IPS-NIHi7 (cell line): ENCODE results near the gene CDHR4.
A peak's percentile ranks its signal among the peaks of the same experiment; 100 is the strongest.
"Not testable (repeated sequence)": the region's sequence is repeated elsewhere in the genome, so short reads cannot be mapped to it uniquely, and the experiment has no call there.

ENCODE experiments used
- DNase-seq: peaks from one replicate; pipeline ENCODE4 v3.0.0; 2012; ENCODE audit warnings: mixed read lengths; ENCODE audit errors: extremely low spot score

CDHR4 gene, protein sequence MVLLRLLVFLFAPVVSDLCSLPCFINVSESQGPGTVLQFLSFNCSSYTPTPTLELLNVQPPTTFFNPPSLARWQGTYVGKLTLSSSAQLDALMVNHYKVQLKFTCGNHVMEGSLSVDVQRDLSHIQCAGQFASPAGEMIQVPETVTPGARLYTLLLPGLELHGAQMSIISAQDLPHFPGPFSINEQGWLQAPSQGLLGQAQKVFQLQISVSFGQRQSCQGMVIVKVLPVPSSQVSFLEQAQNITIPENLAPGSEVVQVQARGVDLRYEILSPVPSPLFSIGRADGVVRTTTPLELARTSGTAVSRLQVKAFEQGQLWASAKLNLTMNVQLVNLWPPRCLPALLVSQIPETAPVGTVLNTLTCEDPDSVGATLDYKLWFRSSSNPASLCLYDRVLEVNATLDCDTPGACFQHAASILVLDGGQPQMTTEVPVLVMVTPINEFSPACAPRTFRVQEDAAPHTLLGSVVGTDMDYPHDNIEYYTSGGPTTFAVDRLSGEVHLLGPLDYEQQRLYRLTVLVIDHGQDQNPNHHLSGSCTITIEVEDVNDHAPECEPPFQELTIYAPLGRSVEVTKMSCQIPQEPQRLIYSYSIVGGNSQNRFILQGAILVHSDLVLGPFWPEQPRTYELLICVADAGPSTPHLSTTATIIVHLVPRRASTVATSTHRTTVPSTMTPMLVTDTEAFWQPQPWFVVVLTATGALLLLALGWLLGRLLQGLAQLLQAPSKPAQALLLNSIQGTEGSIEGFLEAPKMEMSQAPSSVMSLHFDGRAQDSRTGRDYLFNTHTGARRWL

GRCh38 chr3:49799761-49800160 is at the start of gene CDHR4:
TSS of gene CDHR4 (minus strand) at chr3:49799873. CDS start at chr3:49799812, 61 bp downstream.
- no peak for DNase-seq

DNA sequence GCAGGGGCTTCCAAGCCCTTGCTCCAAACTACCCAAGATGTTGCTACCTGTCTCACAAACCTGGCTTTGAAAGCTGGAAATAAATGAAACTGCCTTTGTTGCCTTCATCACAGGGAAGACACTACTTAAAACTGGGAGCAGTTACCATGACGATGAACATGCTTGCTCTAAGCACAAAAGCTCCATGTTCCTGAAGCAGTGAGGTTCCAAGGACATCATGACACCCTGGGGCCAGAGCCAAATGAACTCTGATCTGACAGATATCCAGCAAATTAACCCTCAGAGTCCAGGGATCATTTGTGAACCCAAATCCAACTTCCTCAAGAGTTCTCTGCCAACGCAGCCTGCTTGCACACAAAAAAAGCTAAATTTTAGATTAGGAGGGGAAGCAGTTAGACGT is 46.0 kb upstream of the CDHR4 start:
- DNase-seq = no peak

- no peak for DNase-seq
Observed at GRCh38 chr3:49844464-49845183, 45.0 kb upstream of the CDHR4 start.

- no peak for DNase-seq
Observed at GRCh38 chr3:49842843-49843517, 43.3 kb upstream of the CDHR4 start.

- DNase-seq = no peak
Observed at GRCh38 chr3:49841806-49842205, 42.1 kb upstream of the CDHR4 start.

DNA sequence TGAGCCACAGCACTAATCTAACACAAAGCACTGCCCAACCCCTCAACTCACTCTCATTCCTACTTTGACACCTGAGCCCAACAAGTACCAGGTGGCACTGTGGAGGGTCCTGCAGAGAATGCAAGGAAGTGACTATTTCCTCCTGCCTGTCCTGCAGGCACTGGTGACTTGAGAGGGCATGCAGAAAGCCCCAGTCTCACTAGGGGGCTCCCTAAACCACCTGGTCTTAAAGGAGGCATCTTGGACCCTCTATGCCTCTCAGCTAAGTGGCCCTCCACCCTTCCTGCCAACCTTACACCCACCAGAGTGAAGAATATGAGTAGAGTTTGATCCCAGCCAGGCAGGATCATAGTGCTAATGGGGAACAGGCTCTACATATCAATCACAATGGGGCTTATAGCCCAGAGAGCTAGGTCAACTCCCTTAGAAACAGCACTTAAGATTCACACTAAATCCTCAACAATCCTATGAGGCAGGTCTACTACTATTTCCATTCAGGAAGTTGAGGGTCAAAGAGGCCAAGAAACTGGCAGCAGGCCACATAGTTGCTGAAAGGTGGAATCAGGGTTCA is 41.5 kb upstream of the CDHR4 start:
- peak; percentile 75 for DNase-seq

- DNase-seq = no peak
Observed at GRCh38 chr3:49840388-49840787, 40.7 kb upstream of the CDHR4 start.

DNA sequence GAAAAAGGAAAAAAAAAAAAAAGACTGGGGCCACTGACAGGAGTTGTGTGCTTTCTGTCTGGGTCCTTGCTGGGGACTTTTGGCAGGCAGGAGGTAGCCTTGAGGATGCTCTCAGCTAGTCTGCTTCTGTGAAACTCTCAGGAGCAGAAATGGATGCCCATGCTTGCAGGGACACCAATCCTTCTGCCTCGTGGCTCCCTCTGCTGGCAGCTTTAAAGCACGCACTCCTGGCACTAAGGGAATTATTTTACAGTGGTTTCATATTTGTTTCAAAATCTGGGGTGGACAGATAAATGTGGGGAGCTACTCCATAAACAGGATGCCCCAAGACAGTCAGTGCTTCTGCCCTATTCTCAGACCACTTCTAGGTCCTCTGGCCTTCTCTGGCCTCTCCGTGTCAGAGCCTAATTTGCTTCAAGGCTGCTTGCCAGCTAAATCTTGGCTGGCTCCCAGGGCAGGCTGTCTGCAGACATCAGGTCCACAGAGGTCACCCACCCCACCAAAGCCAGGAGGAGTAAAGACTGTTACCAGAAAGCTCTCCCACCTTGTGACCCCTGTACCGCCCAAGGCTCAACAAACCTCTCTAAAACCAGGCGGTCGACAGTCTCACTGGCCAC is 39.6 kb upstream of the CDHR4 start:
- DNase-seq = peak; percentile 82

- no peak for DNase-seq
Observed at GRCh38 chr3:49831341-49831740, 31.7 kb upstream of the CDHR4 start.

GRCh38 chr3:49826016-49826415 is 26.3 kb upstream of the CDHR4 start:
- DNase-seq = no peak

DNA sequence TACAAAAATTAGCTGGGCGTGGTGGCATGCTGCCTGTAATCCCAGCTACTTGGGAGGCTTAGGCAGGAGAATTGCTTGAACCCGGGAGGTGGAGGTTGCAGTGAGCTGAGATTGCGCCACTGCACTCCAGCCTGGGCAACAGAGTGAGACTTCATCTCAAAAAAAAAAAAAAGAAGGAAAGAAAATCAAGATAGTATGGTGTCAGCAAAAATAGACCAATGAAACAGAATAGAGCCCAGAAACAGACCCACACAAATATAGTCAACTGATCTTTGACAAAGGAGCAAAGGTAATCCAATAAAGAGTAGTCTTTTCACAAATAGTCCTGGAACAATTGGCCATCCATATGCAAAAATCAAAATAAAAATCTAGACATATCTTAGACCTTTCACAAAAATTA is 23.5 kb upstream of the CDHR4 start:
- not testable (repeated sequence) for DNase-seq

GRCh38 chr3:49813497-49814174 is 14.0 kb upstream of the CDHR4 start, which contains the start of gene UBA7:
TSS of gene UBA7 (minus strand) at chr3:49813953. CDS start at chr3:49813787, 166 bp downstream.
- no peak for DNase-seq

DNA sequence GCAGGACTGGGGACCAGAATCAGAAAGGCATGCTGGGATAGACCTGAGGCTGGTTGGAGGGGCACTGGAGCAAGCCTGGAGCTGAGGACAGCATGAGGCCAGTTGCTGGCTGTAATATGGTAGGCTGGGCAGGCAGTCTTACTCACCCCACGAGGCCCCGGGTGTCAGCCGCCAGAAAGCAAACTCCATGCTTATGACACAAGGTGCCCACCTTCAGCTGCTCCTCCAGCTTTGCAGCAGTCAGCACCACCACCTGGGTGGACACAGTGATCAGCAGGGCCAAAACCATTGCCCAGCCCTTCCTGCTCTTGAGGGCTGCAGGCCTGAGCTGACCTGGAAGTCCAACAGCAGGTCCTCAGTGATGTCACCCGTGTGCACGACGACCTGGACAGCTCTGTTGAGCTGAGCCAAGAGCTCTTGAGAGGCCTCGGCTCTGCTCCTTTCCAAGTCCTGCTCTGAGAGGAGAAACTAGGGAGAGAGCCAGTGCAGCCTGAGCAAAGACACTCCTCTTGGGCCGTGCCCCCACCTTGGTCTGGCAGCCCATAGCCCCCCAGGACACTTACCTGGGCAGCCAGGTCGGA is 13.3 kb upstream of the CDHR4 start:
- DNase-seq = no peak

DNA sequence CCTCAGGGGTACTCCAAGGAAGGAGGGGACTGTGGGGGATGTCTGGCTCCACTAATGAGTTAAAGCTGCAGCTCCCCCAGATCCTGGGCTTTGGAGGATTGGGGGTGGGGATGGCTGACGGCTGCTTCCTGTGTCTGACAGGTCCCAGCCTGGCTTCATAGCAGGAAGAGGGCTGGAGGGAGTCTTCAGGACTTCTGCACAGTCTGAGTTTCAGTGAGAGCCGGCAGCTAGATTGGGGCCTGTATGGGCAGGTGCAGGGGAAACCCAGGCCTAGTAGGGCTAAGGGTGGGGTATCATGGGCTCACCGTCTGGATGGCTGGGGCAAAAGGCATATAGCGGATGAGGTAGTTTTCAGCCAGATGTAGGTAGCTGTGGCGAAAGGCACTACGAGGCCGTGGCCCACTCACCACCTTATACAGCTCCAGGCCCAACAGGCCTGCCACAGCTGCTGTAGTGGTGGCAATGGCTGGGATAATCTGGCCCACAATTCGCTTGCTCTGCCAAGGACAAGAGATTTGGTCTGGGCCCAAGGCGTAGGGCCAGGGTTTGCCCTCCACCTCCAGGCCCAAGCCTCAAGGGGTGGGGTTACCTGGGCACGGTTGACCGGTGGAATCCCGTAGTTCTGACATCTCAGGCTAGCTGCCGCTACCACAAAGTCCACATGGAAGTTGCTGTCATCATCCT is 7.9 kb upstream of the CDHR4 start:
- DNase-seq = no peak

DNA sequence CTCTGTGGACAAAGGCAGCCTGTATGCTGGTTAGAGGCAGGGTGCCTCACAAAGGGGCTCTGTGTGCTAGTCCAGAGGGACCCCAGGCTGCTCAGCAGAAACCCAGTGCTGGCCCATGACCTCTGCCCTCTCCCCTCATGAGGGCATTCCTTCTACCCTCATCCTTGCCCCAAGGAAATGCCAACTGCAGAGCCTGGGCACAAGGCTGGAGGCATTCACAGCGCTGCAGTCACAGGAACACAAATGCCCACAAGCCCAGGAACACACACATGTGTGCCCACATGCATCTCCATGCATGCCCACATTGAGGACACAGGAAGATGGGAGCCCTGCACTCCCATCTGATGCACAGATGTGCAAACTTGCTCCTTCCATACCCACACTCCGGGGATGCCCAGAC is 7.2 kb upstream of the CDHR4 start:
- no peak for DNase-seq

DNA sequence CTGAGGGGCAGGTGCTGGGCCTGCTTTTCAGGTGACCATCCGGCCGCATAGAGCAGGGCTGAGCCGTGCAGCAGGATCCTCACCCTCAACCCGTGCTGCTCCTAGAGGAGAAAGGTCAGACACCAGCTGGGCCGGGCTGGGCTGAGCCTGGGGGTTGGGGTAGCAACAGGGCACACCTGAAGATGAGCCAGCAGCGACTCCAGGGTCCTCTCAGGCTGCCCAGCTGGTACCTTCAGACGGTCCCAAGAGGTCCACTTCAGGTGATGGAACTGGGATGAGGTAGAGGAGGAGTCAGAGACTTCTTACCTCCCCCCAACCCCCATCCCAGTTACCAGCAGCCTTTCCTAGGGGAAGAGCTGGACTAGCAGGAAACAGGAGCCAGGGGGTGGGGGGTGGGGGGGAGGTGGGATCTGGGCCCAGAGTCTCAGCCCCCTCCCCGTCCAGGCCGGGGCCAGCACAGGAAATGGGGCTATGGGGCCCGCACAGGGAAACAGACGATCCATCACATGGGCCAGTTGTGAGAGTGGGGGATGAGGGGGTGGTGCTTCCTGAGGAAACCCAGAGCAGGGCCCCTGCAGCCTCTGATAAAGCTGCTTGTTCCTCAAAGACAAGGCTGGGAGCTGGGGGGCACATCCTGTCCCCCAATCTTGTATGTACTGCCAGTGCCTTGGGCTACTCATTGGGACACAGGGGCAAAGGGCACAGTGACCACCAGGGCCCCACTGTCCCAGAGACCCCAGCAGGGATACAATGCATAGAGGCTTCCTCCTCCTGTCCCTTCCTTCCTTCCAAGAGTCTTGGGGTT is 6.4 kb upstream of the CDHR4 start:
- DNase-seq = peak; percentile 59

GRCh38 chr3:49805367-49805782 is 5.7 kb upstream of the CDHR4 start:
- no peak for DNase-seq
